HG03342 (cell line): ENCODE measurements around the gene DOC2B.
"Not testable (repeated sequence)": the region's sequence is repeated elsewhere in the genome, so short reads cannot be mapped to it uniquely, and the experiment has no call there.

Experiments used
- ATAC-seq: cut with Tn5 transposase; IDR thresholded peaks from one replicate; pipeline ENCODE4 v1.9.1; 2021; ENCODE audit warnings: mild to moderate bottlenecking, moderate library complexity; ENCODE audit not compliant: unreplicated experiment

Gene DOC2B

GRCh38 chr17:181245-182049, at the start of gene DOC2B:
Gene DOC2B, minus strand, starts transcription at chr17:181650. Its CDS starts 171 bp downstream, at chr17:181479.
- no peak for ATAC-seq

- ATAC-seq = no peak
Observed at GRCh38 chr17:230395-230770, 48.9 kb upstream of the DOC2B start.

DNA sequence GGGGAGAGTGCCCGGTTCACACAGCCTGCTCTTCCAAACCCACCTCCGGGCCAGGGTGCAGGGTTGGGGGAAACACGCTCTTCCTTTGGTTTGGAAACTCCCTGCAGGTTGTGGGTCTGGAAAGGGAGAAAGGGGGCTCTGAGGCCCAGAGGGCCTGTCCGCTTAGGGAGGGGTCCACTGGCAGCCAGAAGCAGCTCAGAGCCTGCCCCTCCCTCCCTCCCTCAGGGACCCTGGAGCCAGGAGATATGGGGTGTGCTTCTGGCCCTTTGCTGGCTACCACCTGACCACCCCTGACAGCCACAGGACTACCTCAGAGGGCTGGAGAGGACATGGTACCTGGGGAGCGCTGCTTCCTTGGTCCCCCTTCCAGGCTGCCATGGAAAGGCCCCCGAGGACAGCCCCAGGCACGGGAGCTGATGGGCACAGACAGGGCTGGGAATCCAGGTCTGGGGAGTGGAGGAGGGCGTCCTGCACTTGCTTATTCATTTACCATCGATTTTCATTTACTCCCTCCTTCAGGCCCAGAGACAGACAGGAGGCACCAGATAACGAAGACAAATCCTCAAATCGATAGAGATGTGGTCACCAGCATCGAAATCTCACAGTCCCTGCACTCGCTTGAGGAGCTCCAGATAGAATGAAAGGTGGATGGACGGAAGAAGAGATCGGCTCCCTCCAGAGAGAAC, 48.4 kb upstream of the DOC2B start:
- ATAC-seq = no peak

- no peak for ATAC-seq
Observed at GRCh38 chr17:228951-229708, 47.7 kb upstream of the DOC2B start.

GRCh38 chr17:227946-228615, 46.6 kb upstream of the DOC2B start:
- no peak for ATAC-seq

DNA sequence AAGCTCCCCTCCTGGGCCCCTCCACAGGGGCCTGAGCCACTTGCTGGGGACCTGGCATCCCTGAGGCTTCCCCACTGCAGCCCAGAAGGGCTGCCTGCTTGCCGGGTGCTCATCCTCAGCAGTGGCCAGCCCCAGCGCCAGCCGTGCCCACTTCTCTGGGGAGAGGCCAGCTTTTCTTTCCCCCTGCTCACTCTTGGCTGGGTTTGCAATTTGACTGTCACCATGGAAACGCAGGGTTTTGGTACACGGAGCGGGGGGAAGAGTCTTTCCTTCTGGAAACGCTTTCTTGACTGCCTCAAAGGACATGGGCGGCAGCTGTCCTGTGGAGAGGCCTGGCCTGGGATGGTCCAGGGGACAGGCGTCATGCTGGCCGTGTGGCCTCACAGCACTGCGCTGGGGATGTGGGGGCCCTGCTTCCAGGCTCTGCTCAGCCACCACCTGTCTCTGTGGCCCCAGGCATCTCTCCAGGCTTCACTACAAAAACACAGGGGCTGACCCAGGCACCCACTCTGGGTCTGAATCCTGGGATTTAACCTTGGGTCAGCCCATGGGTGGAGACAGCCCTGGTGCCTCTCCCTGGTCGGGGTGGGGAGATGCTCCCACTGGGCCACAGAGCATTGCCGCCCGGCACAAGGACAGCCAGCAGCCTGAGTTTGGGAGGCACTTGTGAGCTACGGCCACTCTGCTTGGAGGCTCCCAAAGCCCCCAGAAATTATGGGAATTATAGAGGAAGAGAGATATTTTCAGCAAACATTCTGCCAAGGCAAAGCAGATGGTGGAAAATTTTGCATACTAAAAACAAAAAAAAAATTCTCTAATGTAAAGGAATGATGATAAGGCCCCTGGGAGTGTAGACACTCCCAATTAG, 45.9 kb upstream of the DOC2B start:
- no peak for ATAC-seq

DNA sequence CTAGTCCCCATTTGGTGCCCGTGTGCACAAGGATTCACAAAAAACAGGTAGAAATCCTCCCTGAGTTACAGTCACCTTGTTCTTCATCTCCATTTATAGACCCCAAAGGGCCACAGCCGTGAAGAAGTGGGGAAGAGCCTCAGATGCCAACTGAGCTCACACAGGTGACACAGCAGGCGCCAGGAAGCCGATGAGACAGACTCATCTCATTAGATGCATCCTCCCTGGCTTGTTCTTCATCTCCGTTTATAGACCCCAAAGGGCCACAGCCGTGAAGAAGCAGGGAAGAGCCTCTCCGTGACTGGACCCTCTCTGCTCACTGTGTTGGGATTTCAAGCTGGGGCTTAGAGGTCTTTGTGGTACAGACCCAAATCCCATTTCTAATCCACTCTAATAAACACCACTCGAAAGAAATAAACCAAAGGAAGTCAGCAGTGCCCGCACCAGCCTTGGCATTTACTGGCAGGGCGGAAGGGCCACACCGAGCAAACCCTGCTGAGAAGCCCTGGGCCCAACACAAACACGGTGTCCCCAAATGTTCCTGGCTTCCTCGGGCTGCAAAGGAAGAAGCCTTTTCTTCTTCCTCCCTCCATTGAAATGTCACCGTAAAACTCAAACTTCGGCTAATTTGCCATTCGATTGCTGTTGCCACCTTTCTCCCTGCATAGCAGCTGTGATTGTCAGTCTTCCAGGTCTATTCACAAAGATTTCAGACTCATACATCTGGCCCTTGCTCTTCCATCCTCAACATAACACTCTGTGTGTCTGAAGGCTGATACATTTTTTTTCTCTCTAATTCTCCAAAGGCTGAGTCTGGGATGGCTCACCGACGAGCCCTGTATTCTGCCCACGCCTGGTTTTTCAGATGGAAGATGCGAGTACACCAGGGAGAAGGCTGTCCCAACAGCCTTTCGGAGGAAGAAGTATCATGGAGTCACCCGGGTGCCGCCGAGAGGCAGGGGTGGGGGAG, 44.9 kb upstream of the DOC2B start:
- no peak for ATAC-seq

DNA sequence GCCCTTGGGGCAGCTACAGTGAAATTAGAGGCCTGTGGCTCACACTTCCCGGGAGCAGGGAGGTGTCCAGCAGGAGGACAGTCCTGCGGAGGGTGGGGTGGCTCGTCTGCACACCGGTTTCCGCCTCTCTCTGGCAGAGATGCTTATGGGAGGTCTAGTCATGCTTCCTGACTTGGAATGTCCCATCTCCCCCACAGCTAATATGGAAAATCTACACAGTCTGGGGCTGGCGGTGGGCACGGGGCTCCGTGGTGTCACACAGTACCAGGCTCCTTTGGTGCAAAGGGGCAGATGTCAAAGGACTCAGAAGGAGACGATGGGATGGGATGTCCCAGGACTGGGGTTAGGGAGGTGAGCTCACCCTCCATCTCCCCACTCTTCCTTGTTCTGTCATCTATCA, 44.1 kb upstream of the DOC2B start:
- ATAC-seq = no peak

DNA sequence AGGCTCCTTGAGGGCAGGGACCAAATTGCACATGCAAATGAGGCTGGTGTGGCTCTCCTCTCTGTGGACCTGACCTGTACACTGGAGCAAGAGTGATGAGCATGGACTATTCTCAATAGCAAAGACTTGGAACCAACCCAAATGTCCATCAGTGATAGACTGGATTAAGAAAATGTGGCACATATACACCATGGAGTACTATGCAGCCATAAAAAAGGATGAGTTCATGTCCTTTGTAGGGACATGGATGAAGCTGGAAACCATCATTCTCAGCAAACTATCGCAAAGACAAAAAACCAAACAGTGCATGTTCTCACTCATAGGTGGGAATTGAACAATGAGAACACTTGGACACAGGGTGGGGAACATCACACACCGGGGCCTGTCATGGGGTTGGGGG, 43.1 kb upstream of the DOC2B start:
- ATAC-seq = not testable (repeated sequence)

GRCh38 chr17:223723-224471, 42.4 kb upstream of the DOC2B start:
- no peak for ATAC-seq

DNA sequence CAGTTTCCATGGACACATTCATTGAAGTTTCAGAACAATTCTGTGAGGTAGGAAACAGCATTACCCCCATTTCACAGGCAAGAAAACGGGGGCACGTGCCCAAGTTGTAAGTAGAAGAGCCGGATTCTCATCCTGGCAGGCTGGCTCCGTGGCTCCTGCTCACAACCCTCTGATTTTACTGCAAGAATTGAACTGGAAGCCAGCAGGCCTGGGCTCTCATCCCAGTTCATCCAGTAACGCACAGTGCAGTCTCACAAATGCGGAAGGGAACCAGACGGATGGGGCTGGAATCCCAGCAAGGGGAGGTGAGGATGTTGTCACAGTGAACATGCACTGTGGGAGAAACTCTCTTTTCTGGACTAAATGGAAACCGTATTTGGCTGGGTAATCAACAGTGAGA, 40.7 kb upstream of the DOC2B start:
- ATAC-seq = no peak

- ATAC-seq = no peak
Observed at GRCh38 chr17:219696-220095, 38.2 kb upstream of the DOC2B start.

- no peak for ATAC-seq
Observed at GRCh38 chr17:218432-219110, 37.1 kb upstream of the DOC2B start.

GRCh38 chr17:216625-217024, 35.2 kb upstream of the DOC2B start:
- ATAC-seq = no peak

GRCh38 chr17:215563-216478, 34.4 kb upstream of the DOC2B start:
- not testable (repeated sequence) for ATAC-seq

DNA sequence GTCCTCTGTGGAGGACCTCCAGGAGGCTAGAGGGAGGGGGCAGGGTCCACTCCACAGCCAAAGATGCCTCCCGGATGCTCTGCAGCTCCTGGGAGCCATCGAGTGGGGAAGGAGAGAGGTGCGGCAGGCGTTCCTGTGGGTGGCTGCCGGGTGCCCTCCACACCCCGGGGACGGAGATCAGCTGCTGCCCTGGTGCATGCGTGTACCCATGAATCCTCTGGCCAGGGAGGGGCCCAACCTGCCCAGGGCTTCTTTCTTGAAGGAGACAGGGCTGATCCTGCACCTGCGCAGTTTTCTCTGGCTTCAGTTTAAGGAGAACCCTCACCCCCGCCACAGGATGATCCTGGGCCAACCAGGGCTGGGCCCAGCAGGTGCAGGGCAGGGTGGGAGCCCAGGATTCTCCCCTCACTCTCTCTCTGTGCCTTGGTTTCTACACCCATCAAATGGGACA, 33.5 kb upstream of the DOC2B start:
- ATAC-seq = no peak
